IMR-90 (cell line): ENCODE data around the gene UBE2E2. TPM values are rescaled to one million over a fixed set of nuclear protein-coding genes. Genes with fewer than 3 reads are reported as not detected.

Source experiments
- ATAC-seq: fragments of 200-7000 bp; cut with Tn5 transposase; 2 replicates; pipeline ENCODE4 v1.9.1; 2020; ENCODE audit warnings: low read depth, mild to moderate bottlenecking, moderate library complexity
- BruUV-seq: library from RNA; stranded (reverse); fragments of 400-500 nt; replicated peaks from 2 replicates; lab custom pipeline; 2021; lab: Mats Ljungman, UMichigan
- CTCF ChIA-PET: fragments of 300-600 bp; formaldehyde crosslinking; extraction: SDS; loops from one replicate; lab custom pipeline; 2021; ENCODE audit warnings: antibody characterized with exemption; lab: Yijun Ruan, JAX
- POLR2A ChIA-PET: fragments of 300-600 bp; sonication (Branson Sonifier 250); formaldehyde crosslinking; loops from one replicate; lab custom pipeline; 2022; ENCODE audit warnings: antibody characterized with exemption; ENCODE audit not compliant: unreplicated experiment; lab: Charles Lee
- DNase-seq: peaks from one replicate; pipeline ENCODE4 v3.0.0; 2013
- H2AFZ ChIP-seq: replicated peaks from 2 replicates; pipeline ENCODE3; 2013; ENCODE audit warnings: low read length, mild to moderate bottlenecking; ENCODE audit not compliant: poor library complexity
- H2AK5ac ChIP-seq: 2 replicates; pipeline ENCODE4 v1.6.1; 2013; ENCODE audit warnings: low read depth, low read length, inconsistent platforms
- H2AK9ac ChIP-seq: replicated peaks from 2 replicates; pipeline ENCODE3; 2013; ENCODE audit warnings: mild to moderate bottlenecking, low read depth, low read length, moderate library complexity; ENCODE audit not compliant: poor library complexity
- H2BK120ac ChIP-seq: 2 replicates; pipeline ENCODE4 v1.6.1; 2013; ENCODE audit warnings: low read depth, low read length, inconsistent platforms
- H2BK15ac ChIP-seq: 3 replicates; pipeline ENCODE4 v1.6.1; 2013; ENCODE audit warnings: low read depth, low read length, inconsistent platforms
- H2BK20ac ChIP-seq: 2 replicates; pipeline ENCODE4 v1.6.1; 2013; ENCODE audit warnings: low read depth, mild to moderate bottlenecking, inconsistent platforms, low read length, moderate library complexity
- H2BK5ac ChIP-seq: 2 replicates; pipeline ENCODE4 v1.6.1; 2013; ENCODE audit warnings: mild to moderate bottlenecking, low read depth, low read length, inconsistent platforms; ENCODE audit not compliant: poor library complexity, severe bottlenecking
- H3K14ac ChIP-seq: replicated peaks from 2 replicates; pipeline ENCODE4 v1.6.1; 2013; ENCODE audit warnings: low read depth, low read length, inconsistent platforms
- H3K18ac ChIP-seq: 2 replicates; pipeline ENCODE4 v1.6.1; 2013; ENCODE audit warnings: low read depth, low read length, control low read depth
- H3K23ac ChIP-seq: 2 replicates; pipeline ENCODE4 v1.6.1; 2013; ENCODE audit warnings: low read depth, low read length, inconsistent platforms
- H3K27ac ChIP-seq: 2 replicates; pipeline ENCODE4 v1.5.1; 2013; ENCODE audit warnings: mild to moderate bottlenecking, control low read depth, low read length; ENCODE audit not compliant: insufficient read depth
- H3K27me3 ChIP-seq: 2 replicates; pipeline ENCODE4 v1.6.1; 2013; ENCODE audit warnings: low read length; ENCODE audit not compliant: control insufficient read depth, insufficient read depth
- H3K36me3 ChIP-seq: 2 replicates; pipeline ENCODE4 v1.6.1; 2013; ENCODE audit warnings: low read length, mixed read lengths; ENCODE audit not compliant: control insufficient read depth, insufficient read depth
- H3K4ac ChIP-seq: 2 replicates; pipeline ENCODE4 v1.6.1; 2013; ENCODE audit warnings: low read depth, low read length, inconsistent platforms
- H3K4me1 ChIP-seq: 2 replicates; pipeline ENCODE4 v1.6.1; 2013; ENCODE audit warnings: low read length, mixed read lengths; ENCODE audit not compliant: control insufficient read depth, insufficient read depth
- H3K4me2 ChIP-seq: 2 replicates; pipeline ENCODE4 v1.6.1; 2013; ENCODE audit warnings: low read depth, mild to moderate bottlenecking, control low read depth, low read length, moderate library complexity
- H3K4me3 ChIP-seq: 2 replicates; pipeline ENCODE4 v1.5.1; 2013; ENCODE audit warnings: low read depth, mild to moderate bottlenecking, control low read depth, low read length, moderate library complexity; ENCODE audit not compliant: insufficient read depth
- H3K56ac ChIP-seq: 2 replicates; pipeline ENCODE4 v1.6.1; 2013; ENCODE audit warnings: low read length, inconsistent platforms; ENCODE audit not compliant: insufficient read depth; ENCODE audit errors: extremely low read depth
- H3K79me1 ChIP-seq, 2 experiments: 2 replicates each; pipeline ENCODE4 v1.6.1; 2013; ENCODE audit warnings: low read length in 2 of 2, inconsistent platforms in 1 of 2, low read depth in 1 of 2
- H3K9ac ChIP-seq: 2 replicates; pipeline ENCODE4 v1.6.1; 2013; ENCODE audit warnings: low read depth, low read length, control low read depth
- H3K9me1 ChIP-seq: 2 replicates; pipeline ENCODE4 v1.6.1; 2013; ENCODE audit warnings: low read length, inconsistent platforms; ENCODE audit not compliant: insufficient read depth
- H3K9me3 ChIP-seq: 2 replicates; pipeline ENCODE4 v1.6.1; 2013; ENCODE audit warnings: low read length; ENCODE audit not compliant: control insufficient read depth, insufficient read depth
- H4K20me1 ChIP-seq: 2 replicates; pipeline ENCODE4 v1.6.1; 2013; ENCODE audit warnings: low read length, inconsistent platforms; ENCODE audit not compliant: insufficient read depth
- H4K5ac ChIP-seq: 2 replicates; pipeline ENCODE4 v1.6.1; 2013; ENCODE audit warnings: mild to moderate bottlenecking, low read depth, low read length, control low read depth
- H4K8ac ChIP-seq, 2 experiments: 2 replicates each; pipeline ENCODE4 v1.6.1; 2013; ENCODE audit warnings: low read depth in 2 of 2, low read length in 2 of 2, control low read depth in 1 of 2, inconsistent platforms in 1 of 2
- H4K91ac ChIP-seq: 2 replicates; pipeline ENCODE4 v1.6.1; 2013; ENCODE audit warnings: low read depth, low read length, inconsistent platforms; ENCODE audit not compliant: insufficient read depth
- MAFK ChIP-seq: IDR thresholded peaks from 2 replicates; pipeline ENCODE4 v1.6.1; 2012; ENCODE audit warnings: low read depth, low read length, improper control_type of control experiment
- MAZ ChIP-seq: IDR thresholded peaks from 2 replicates; pipeline ENCODE4 v1.6.1; 2012; ENCODE audit warnings: low read depth, mild to moderate bottlenecking, low read length, improper control_type of control experiment, moderate library complexity, borderline replicate concordance
- POLR2A ChIP-seq: IDR thresholded peaks from 2 replicates; pipeline ENCODE4 v1.6.1; 2012; ENCODE audit warnings: mild to moderate bottlenecking, low read depth, low read length
- RAD21 ChIP-seq: IDR thresholded peaks from 2 replicates; pipeline ENCODE4 v1.6.1; 2012; ENCODE audit warnings: low read length, improper control_type of control experiment
- USF2 ChIP-seq: fragments of 150-350 bp; IDR thresholded peaks from 2 replicates; pipeline ENCODE4 v1.6.1; 2017; ENCODE audit warnings: mild to moderate bottlenecking, antibody characterized with exemption, low read length, low read depth
- WGBS, 2 experiments: methylation state at CpG; one replicate each; pipeline versions ENCODE4 v1.1.5 to v1.1.7; 2013; ENCODE audit warnings: missing lambda C conversion rate in 2 of 2; ENCODE audit not compliant: insufficient read length in 1 of 2; ENCODE audit errors: extremely low coverage in 2 of 2; 5-methylcytosine and 5-hydroxymethylcytosine counted together
- dilution Hi-C: fragments of 300-500 bp; cut with HindIII; formaldehyde crosslinking; loops from one replicate; pipeline ENCODE4 v1.14.3; 2018; ENCODE audit warnings: low sequenced_read_pairs; ENCODE audit not compliant: unreplicated experiment
- in situ Hi-C: fragments of 300-500 bp; cut with MboI; formaldehyde crosslinking; loops from 3 replicates; pipeline ENCODE4 v1.14.3; 2019; ENCODE audit warnings: low sequenced_read_pairs, inconsistent platforms, mixed read lengths
- intact Hi-C: fragments of 100-400 bp; cut with micrococcal nuclease; formaldehyde crosslinking; loops from 2 replicates; pipeline ENCODE4 v1.10.0; 2022
- polyA plus RNA-seq, 3 experiments: library from polyadenylated mRNA; depleted of rRNA; stranded (reverse); fragments of >200 nt; gene quantifications; 2 replicates each; pipeline ENCODE4 v1.2.3, GENCODE V29; 2012; ENCODE audit warnings: low replicate concordance in 1 of 3
- total RNA-seq: library from RNA; depleted of rRNA; stranded (reverse); fragments of >200 nt; gene quantifications from 2 replicates; pipeline ENCODE4 v1.2.3, GENCODE V29; 2012

UBE2E2 gene
- total and polyA plus RNA-seq, 2 of the 4 experiments (the other 2 are of a cell fraction), result 18.6 to 32.7 TPM

- Histone ChIP-seq H3K79me1 (peaks cover 0 to 7% of the 10 kb centered on the region in 2 experiments; a peak in 3 of 4 replicates), H3K14ac (no peak overlapping the region), H3K23ac (no peak overlapping the region), H3K9me3 (no peaks in the 10 kb centered on the region), H2AFZ (no peak overlapping the region), H2BK20ac (no peak overlapping the region; the same call in 1 of the 2 replicates), H2BK120ac (no peak overlapping the region), H3K9me1 (peaks cover 5% of the 10 kb centered on the region; the same call in 1 of the 2 replicates), H3K4me3 (no peak overlapping the region), H3K27me3 (no peaks in the 10 kb centered on the region), H3K36me3 (no peaks in the 10 kb centered on the region), H3K4ac (no peak overlapping the region), H2BK5ac (no peak overlapping the region), H4K8ac (no peak overlapping the region), H2BK15ac (no peak overlapping the region), H3K9ac (no peak overlapping the region), H3K18ac (no peak overlapping the region), H3K4me2 (no peak overlapping the region), H2AK5ac (no peak overlapping the region), H3K27ac (no peak overlapping the region), H4K91ac (no peak overlapping the region), H4K20me1 (no peaks in the 10 kb centered on the region), H3K4me1 (peaks cover 3% of the 10 kb centered on the region), H4K5ac (no peak overlapping the region), H2AK9ac (no peak overlapping the region), H3K56ac (no peak overlapping the region)
- CTCF ChIA-PET, result no interaction called here
- ATAC-seq (no peak), DNase-seq (no peak)
- intact Hi-C loops, result no loop called here
- in situ Hi-C loops, result no loop called here
- dilution Hi-C loops, result no loop called here
- TF ChIP-seq RAD21 (no peak), MAZ (no peak), MAFK (no peak), USF2 (no peak), POLR2A (no peak)
- POLR2A ChIA-PET, result no interaction called here
- no CpG with 5 or more reads among the region's 2 CpGs for WGBS, 2 experiments
- no TSS peak for BruUV-seq
These were observed 363.4 kb downstream of the UBE2E2 start for GRCh38 chr3:23566499-23566898.
